NCI-H2227 treated with DMSO at 0.1 percent for 48 hours (cell line): ENCODE results near the gene MRGPRE.
A peak's percentile ranks its signal among the peaks of the same experiment; 100 is the strongest.

Experiments
- DNase-seq: peaks from one replicate; lab custom pipeline; 2025; lab: John Stamatoyannopoulos, UW

Gene MRGPRE

GRCh38 chr11:3213659-3214419 lies 18.4 kb downstream of the MRGPRE start:
- DNase-seq = no peak

- DNase-seq = no peak
Measured at GRCh38 chr11:3208272-3208671, 23.9 kb downstream of the MRGPRE start.

GRCh38 chr11:3207526-3208189 lies 24.6 kb downstream of the MRGPRE start:
- no peak for DNase-seq

GRCh38 chr11:3206922-3207204 lies 25.4 kb downstream of the MRGPRE start:
- no peak for DNase-seq

- no peak for DNase-seq
Measured at GRCh38 chr11:3206156-3206921, 25.9 kb downstream of the MRGPRE start.

GRCh38 chr11:3205261-3206155 lies 26.7 kb downstream of the MRGPRE start:
- DNase-seq = no peak

- DNase-seq = no peak
Measured at GRCh38 chr11:3204141-3205015, 27.8 kb downstream of the MRGPRE start.

- peak; percentile 26 for DNase-seq
Measured at GRCh38 chr11:3203221-3204043, 28.8 kb downstream of the MRGPRE start.

GRCh38 chr11:3202759-3203158 lies 29.5 kb downstream of the MRGPRE start:
- DNase-seq = no peak

GRCh38 chr11:3202305-3202704 lies 29.9 kb downstream of the MRGPRE start:
- no peak for DNase-seq

- no peak for DNase-seq
Measured at GRCh38 chr11:3201677-3202181, 30.5 kb downstream of the MRGPRE start.

GRCh38 chr11:3201112-3201581 lies 31.1 kb downstream of the MRGPRE start:
- DNase-seq = no peak

GRCh38 chr11:3200388-3201111 lies 31.7 kb downstream of the MRGPRE start:
- no peak for DNase-seq

- DNase-seq = no peak
Measured at GRCh38 chr11:3199537-3200295, 32.5 kb downstream of the MRGPRE start.

- DNase-seq = no peak
Measured at GRCh38 chr11:3198815-3199214, 33.4 kb downstream of the MRGPRE start.

- DNase-seq = no peak
Measured at GRCh38 chr11:3197878-3198528, 34.2 kb downstream of the MRGPRE start.

- DNase-seq = no peak
Measured at GRCh38 chr11:3197044-3197695, 35.0 kb downstream of the MRGPRE start.
